HepG2 (cell line): Measurements from ENCODE around the gene MED10. TPM values are rescaled to one million over a fixed set of nuclear protein-coding genes. Genes with fewer than 3 reads are reported as not detected.

Experiments
- ATAC-seq: fragments of 200-7000 bp; cut with Tn5 transposase; 3 replicates; pipeline ENCODE4 v1.9.1; 2020; ENCODE audit warnings: mild to moderate bottlenecking, moderate library complexity
- BruUV-seq: library from RNA; stranded (reverse); fragments of 400-500 nt; replicated peaks from 2 replicates; lab custom pipeline; 2021; lab: Mats Ljungman, UMichigan
- CTCF ChIA-PET: fragments of 300-600 bp; formaldehyde crosslinking; extraction: SDS; loops from one replicate; lab custom pipeline; 2021; ENCODE audit warnings: low total read pairs, inconsistent platforms, low intra/inter-chr PET ratio; lab: Yijun Ruan, JAX
- POLR2A ChIA-PET: fragments of 350-600 bp; sonication (Branson Sonifier 250); formaldehyde crosslinking; loops from one replicate; lab custom pipeline; 2020; ENCODE audit warnings: antibody characterized with exemption, inconsistent platforms; lab: Yijun Ruan, JAX
- DNase-seq: peaks from one replicate; pipeline ENCODE4 v3.0.0-alpha.2; 2015; ENCODE audit warnings: low spot score
- FAIRE-seq: peaks from 3 replicates; lab custom pipeline; 2011; peaks lifted over from hg19 to GRCh38; lab: Jason Lieb, UNC
- H2AFZ ChIP-seq: one replicate; pipeline ENCODE4 v1.6.1; 2011; ENCODE audit warnings: low read length, inconsistent platforms
- H3K27ac ChIP-seq: fragments of 300-600 bp; 3 replicates; pipeline ENCODE4 v1.8.0; 2011; ENCODE audit warnings: mixed run types, mild to moderate bottlenecking, mixed read lengths, low read length, inconsistent platforms; ENCODE audit not compliant: insufficient read depth; ENCODE audit errors: extremely low read length
- H3K27me3 ChIP-seq, 2 experiments: fragments of 200-600 bp in 1 of 2; 2 replicates in 1 of 2; 3 replicates in 1 of 2; pipeline versions ENCODE4 v1.6.0 to v1.8.0; 2011; ENCODE audit warnings: low read length in 2 of 2, mild to moderate bottlenecking in 2 of 2, moderate library complexity in 2 of 2, inconsistent platforms in 1 of 2; ENCODE audit not compliant: insufficient read depth in 2 of 2, control insufficient read depth in 1 of 2
- H3K36me3 ChIP-seq, 2 experiments: fragments of 200-600 bp in 1 of 2; replicated peaks in 1 of 2; 2 replicates in 1 of 2; 3 replicates in 1 of 2; pipeline versions ENCODE4 v1.5.1 to v1.8.0; 2011; ENCODE audit warnings: low read length in 2 of 2, inconsistent platforms in 1 of 2; ENCODE audit not compliant: insufficient read depth in 2 of 2, control insufficient read depth in 1 of 2
- H3K4me1 ChIP-seq: 2 replicates; pipeline ENCODE4 v1.5.1; 2012; ENCODE audit warnings: low read length, inconsistent platforms; ENCODE audit not compliant: insufficient read depth
- H3K4me2 ChIP-seq: 2 replicates; pipeline ENCODE4 v1.6.0; 2011; ENCODE audit warnings: low read depth, low read length, inconsistent platforms
- H3K4me3 ChIP-seq, 3 experiments: fragments of 200-600 bp in 1 of 3; sonication (generic), shearing (Covaris generic) in 1 of 3; replicated peaks in 1 of 3; 2 replicates each; pipeline ENCODE4 v1.5.1; 2011 to 2016; ENCODE audit warnings: low read length in 3 of 3, inconsistent platforms in 2 of 3, low read depth in 2 of 3, mild to moderate bottlenecking in 2 of 3, control low read depth in 1 of 3, mixed read lengths in 1 of 3; ENCODE audit not compliant: insufficient read depth in 1 of 3
- H3K79me2 ChIP-seq: one replicate; pipeline ENCODE4 v1.6.1; 2011; ENCODE audit warnings: low read length, inconsistent platforms; ENCODE audit not compliant: insufficient read depth
- H3K9ac ChIP-seq: 2 replicates; pipeline ENCODE4 v1.6.0; 2011; ENCODE audit warnings: mild to moderate bottlenecking, low read depth, low read length, inconsistent platforms; ENCODE audit not compliant: insufficient read depth
- H3K9me3 ChIP-seq: 2 replicates; pipeline ENCODE4 v1.5.1; 2012; ENCODE audit warnings: mild to moderate bottlenecking, low read length
- H4K20me1 ChIP-seq: 2 replicates; pipeline ENCODE4 v1.6.0; 2011; ENCODE audit warnings: inconsistent platforms, mild to moderate bottlenecking, low read length, moderate library complexity; ENCODE audit not compliant: insufficient read depth
- AKNA ChIP-seq: sonication (generic); formaldehyde crosslinking; IDR thresholded peaks from 2 replicates; pipeline ENCODE4 v1.4.0; 2020; ENCODE audit warnings: missing genetic modification reagents, borderline replicate concordance
- CAMTA2 ChIP-seq: sonication (generic); formaldehyde crosslinking; IDR thresholded peaks from 2 replicates; pipeline ENCODE4 v1.4.0; 2020; ENCODE audit warnings: mild to moderate bottlenecking, missing genetic modification reagents, borderline replicate concordance
- HOXA3 ChIP-seq: sonication (generic); formaldehyde crosslinking; IDR thresholded peaks from 2 replicates; pipeline ENCODE4 v1.5.0; 2020; ENCODE audit warnings: missing genetic modification reagents
- RORA ChIP-seq: sonication (generic); formaldehyde crosslinking; IDR thresholded peaks from 2 replicates; pipeline ENCODE4 v1.5.0; 2020; ENCODE audit warnings: mild to moderate bottlenecking, missing genetic modification reagents, moderate library complexity
- SMAD9 ChIP-seq: sonication (generic); formaldehyde crosslinking; IDR thresholded peaks from 2 replicates; pipeline ENCODE4 v1.5.1; 2020; ENCODE audit warnings: mild to moderate bottlenecking, missing genetic modification reagents
- SMYD3 ChIP-seq: sonication (generic); formaldehyde crosslinking; IDR thresholded peaks from 2 replicates; pipeline ENCODE4 v1.8.1; 2023; ENCODE audit warnings: mild to moderate bottlenecking, missing genetic modification reagents
- TRAFD1 ChIP-seq: sonication (generic); formaldehyde crosslinking; IDR thresholded peaks from 2 replicates; pipeline ENCODE4 v1.5.1; 2020; ENCODE audit warnings: missing genetic modification reagents, mild to moderate bottlenecking, borderline replicate concordance
- ZNF101 ChIP-seq: sonication (generic); formaldehyde crosslinking; IDR thresholded peaks from 2 replicates; pipeline ENCODE4 v1.4.0; 2020; ENCODE audit warnings: mild to moderate bottlenecking, low read depth, missing genetic modification reagents, borderline replicate concordance
- ZNF44 ChIP-seq: sonication (generic); formaldehyde crosslinking; IDR thresholded peaks from 2 replicates; pipeline ENCODE4 v1.5.1; 2020; ENCODE audit warnings: mild to moderate bottlenecking, missing genetic modification reagents
- ZNF556 ChIP-seq: sonication (generic); formaldehyde crosslinking; IDR thresholded peaks from 2 replicates; pipeline ENCODE4 v1.4.0; 2020; ENCODE audit warnings: mild to moderate bottlenecking, missing genetic modification reagents, borderline replicate concordance
- WGBS: methylation state at CpG from one replicate; pipeline ENCODE4 v1.1.6; 2017; ENCODE audit warnings: low lambda C conversion rate; 5-methylcytosine and 5-hydroxymethylcytosine counted together
- in situ Hi-C: cut with HindIII; loops from 2 replicates; pipeline ENCODE4 v1.10.0; 2017; ENCODE audit warnings: low pct_unique_long_range_greater_than_20kb; ENCODE audit not compliant: extremely low pct_ligation_motif_present
- intact Hi-C: fragments of 100-400 bp; cut with micrococcal nuclease; formaldehyde crosslinking; loops from one replicate; pipeline ENCODE4 v1.10.0; 2022; ENCODE audit not compliant: unreplicated experiment
- polyA plus RNA-seq, 8 experiments: library from polyadenylated mRNA; depleted of rRNA in 3 of 8; stranded (reverse) in 7 of 8; unstranded in 1 of 8; fragments of >200 nt; fragmentation: Illumina TruSeq in 4 of 8; extraction: Trizol in 4 of 8; gene quantifications; 2 replicates each; pipeline versions ENCODE4 v1.2.1 to v1.2.3, GENCODE V29; 2011 to 2016; ENCODE audit warnings: low read depth in 4 of 8, missing spikeins in 1 of 8, mixed read lengths in 1 of 8; ENCODE audit not compliant: insufficient read depth in 1 of 8
- total RNA-seq, 5 experiments: library from RNA; depleted of rRNA; stranded (reverse); fragments of >200 nt; fragmentation: Illumina TruSeq; extraction: Trizol; gene quantifications; 2 replicates each; pipeline ENCODE4 v1.2.3, GENCODE V29; 2016; ENCODE audit warnings: low read depth in 1 of 5

The MED10 gene
- total and polyA plus RNA-seq, 2 of the 13 experiments (the other 11 are each of a cell fraction or from before 2014, with no cell fraction given) = 11.2 to 23.7 TPM

GRCh38 chr5:6340100-6340499, 38.2 kb downstream of the MED10 start:
- intact Hi-C loops (no loop called here), in situ Hi-C loops (no loop called here)
- Histone ChIP-seq H3K27me3 (peaks cover 0 to 1% of the 10 kb centered on the region in 2 experiments; a peak in 2 of 5 replicates), H3K4me2 (no peak overlapping the region), H3K27ac (no peak overlapping the region), H4K20me1 (no peaks in the 10 kb centered on the region), H3K4me1 (no peaks in the 10 kb centered on the region), H2AFZ (no peak overlapping the region), H3K79me2 (no peaks in the 10 kb centered on the region), H3K4me3 (no peak overlapping the region), H3K36me3 (no peaks in the 10 kb centered on the region), H3K9ac (no peak overlapping the region), H3K9me3 (no peaks in the 10 kb centered on the region)
- no peak for TF ChIP-seq RORA (CRISPR knock-in tag)
- CTCF ChIA-PET = no interaction called here
- FAIRE-seq = no peak
- ATAC-seq = no peak
- POLR2A ChIA-PET = no interaction called here
- DNase-seq = no peak
- 0% methylated on average over 1 of the region's 1 CpG for WGBS
- BruUV-seq = no TSS peak

GRCh38 chr5:6338871-6339270, 39.5 kb downstream of the MED10 start:
- H3K4me3 ChIP-seq = no peak overlapping the region
- H3K27ac ChIP-seq = no peak overlapping the region
- no peaks in the 10 kb centered on the region for H3K79me2 ChIP-seq
- ATAC-seq (no peak), DNase-seq (no peak), FAIRE-seq (no peak)
- H4K20me1 ChIP-seq = no peaks in the 10 kb centered on the region
- 0% methylated on average over 3 of the region's 4 CpGs for WGBS
- H3K4me1 ChIP-seq = no peaks in the 10 kb centered on the region
- intact Hi-C loops = no loop called here
- no peaks in the 10 kb centered on the region for H3K9me3 ChIP-seq
- in situ Hi-C loops = no loop called here
- H2AFZ ChIP-seq = no peak overlapping the region
- POLR2A ChIA-PET = no interaction called here
- H3K4me2 ChIP-seq = no peak overlapping the region
- H3K27me3 ChIP-seq = peaks cover 0 to 1% of the 10 kb centered on the region in 2 experiments; a peak in 2 of 5 replicates
- no peaks in the 10 kb centered on the region for H3K36me3 ChIP-seq
- no TSS peak for BruUV-seq
- CTCF ChIA-PET = no interaction called here
- H3K9ac ChIP-seq = no peak overlapping the region
- TF ChIP-seq ZNF101 (CRISPR knock-in tag) (no peak), ZNF44 (no peak), TRAFD1 (CRISPR knock-in tag) (no peak), SMAD9 (CRISPR knock-in tag) (no peak), AKNA (CRISPR knock-in tag) (no peak), ZNF556 (CRISPR knock-in tag) (no peak), CAMTA2 (no peak), HOXA3 (CRISPR knock-in tag) (no peak), SMYD3 (no peak)
